Hepatocyte (in vitro differentiated cells): ENCODE measurements around the gene ADAMTS15.
A peak's percentile ranks its signal among the peaks of the same experiment; 100 is the strongest.

ENCODE experiments used
- EZH2 ChIP-seq: fragments of 200-600 bp; sonication (generic); IDR thresholded peaks from 2 replicates; pipeline ENCODE4 v1.6.1; 2016; ENCODE audit warnings: antibody characterized with exemption, mild to moderate bottlenecking, borderline replicate concordance
- TF ChIP-seq, protein P1 (sequence below): fragments of 200-600 bp; sonication (generic); IDR thresholded peaks from 2 replicates; pipeline ENCODE4 v1.5.1; 2016; ENCODE audit warnings: antibody characterized with exemption, mild to moderate bottlenecking; ENCODE audit not compliant: poor library complexity

DNA sequence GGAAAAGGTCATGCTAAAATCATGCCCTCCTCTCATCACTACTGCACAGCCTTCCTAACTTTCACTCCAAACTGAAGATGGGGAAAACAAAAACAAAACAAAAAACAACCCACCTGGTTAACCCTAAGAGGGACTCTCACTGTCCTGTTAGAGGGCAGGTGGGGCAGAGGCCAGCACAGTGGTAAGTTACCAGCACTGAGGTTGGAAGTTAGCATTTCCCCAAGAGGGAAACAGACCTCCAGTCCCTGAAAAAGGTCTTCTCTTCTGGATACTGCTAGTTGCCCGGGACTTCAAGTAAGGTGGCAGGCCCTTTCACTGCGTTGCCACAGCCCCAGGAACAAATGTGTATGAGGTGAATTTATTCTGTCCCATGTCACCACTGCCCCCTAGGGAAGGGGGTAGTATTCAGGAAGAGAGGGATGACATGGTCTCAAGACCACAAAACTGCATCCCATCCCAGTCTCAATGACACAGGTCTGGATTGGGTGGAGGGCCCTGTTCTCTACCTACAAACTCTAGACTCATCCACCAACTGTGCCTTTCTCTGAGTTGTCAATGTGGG lies 19.2 kb upstream of the ADAMTS15 start:
- TF ChIP-seq, protein P1, sequence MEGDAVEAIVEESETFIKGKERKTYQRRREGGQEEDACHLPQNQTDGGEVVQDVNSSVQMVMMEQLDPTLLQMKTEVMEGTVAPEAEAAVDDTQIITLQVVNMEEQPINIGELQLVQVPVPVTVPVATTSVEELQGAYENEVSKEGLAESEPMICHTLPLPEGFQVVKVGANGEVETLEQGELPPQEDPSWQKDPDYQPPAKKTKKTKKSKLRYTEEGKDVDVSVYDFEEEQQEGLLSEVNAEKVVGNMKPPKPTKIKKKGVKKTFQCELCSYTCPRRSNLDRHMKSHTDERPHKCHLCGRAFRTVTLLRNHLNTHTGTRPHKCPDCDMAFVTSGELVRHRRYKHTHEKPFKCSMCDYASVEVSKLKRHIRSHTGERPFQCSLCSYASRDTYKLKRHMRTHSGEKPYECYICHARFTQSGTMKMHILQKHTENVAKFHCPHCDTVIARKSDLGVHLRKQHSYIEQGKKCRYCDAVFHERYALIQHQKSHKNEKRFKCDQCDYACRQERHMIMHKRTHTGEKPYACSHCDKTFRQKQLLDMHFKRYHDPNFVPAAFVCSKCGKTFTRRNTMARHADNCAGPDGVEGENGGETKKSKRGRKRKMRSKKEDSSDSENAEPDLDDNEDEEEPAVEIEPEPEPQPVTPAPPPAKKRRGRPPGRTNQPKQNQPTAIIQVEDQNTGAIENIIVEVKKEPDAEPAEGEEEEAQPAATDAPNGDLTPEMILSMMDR: no peak
- TF ChIP-seq EZH2: peak; percentile 73
